Measurements from ENCODE around the gene SPAG16. TPM values are rescaled to one million over a fixed set of nuclear protein-coding genes. Genes with fewer than 3 reads are reported as not detected.
A peak's percentile ranks its signal among the peaks of the same experiment; 100 is the strongest.
"Not testable (repeated sequence)": the region's sequence is repeated elsewhere in the genome, so short reads cannot be mapped to it uniquely, and the experiment has no call there.

SPAG16 gene
- total RNA-seq, 1 donor = 56.1 TPM

DNA sequence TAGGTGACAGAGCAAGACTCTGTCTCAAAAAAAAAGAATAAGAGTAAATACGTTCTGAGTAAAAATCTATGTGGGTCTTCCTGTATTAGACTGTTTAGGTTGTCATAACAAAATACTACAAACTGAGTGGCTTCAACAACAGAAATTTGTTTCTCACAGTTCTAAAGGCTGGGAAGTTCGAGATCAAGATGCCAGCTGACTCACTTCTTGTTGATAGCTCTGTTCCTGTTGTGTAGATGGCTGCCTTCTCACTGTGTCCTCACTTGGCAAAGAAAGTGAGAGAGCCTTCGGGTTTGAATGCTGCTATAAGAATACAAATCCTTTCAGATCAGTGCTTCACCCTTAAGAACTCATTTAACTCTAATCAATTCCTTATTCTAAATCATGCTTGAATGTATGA is 696.6 kb downstream of the SPAG16 start:
- DNase-seq (ENCODE audit: low read depth) = no peak
- TF ChIP-seq, protein P1, sequence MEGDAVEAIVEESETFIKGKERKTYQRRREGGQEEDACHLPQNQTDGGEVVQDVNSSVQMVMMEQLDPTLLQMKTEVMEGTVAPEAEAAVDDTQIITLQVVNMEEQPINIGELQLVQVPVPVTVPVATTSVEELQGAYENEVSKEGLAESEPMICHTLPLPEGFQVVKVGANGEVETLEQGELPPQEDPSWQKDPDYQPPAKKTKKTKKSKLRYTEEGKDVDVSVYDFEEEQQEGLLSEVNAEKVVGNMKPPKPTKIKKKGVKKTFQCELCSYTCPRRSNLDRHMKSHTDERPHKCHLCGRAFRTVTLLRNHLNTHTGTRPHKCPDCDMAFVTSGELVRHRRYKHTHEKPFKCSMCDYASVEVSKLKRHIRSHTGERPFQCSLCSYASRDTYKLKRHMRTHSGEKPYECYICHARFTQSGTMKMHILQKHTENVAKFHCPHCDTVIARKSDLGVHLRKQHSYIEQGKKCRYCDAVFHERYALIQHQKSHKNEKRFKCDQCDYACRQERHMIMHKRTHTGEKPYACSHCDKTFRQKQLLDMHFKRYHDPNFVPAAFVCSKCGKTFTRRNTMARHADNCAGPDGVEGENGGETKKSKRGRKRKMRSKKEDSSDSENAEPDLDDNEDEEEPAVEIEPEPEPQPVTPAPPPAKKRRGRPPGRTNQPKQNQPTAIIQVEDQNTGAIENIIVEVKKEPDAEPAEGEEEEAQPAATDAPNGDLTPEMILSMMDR (IDR thresholded peaks at IDR 0.05; ENCODE audit: insufficient read depth, low read depth, low read length) = no peak
- H3K4me3 ChIP-seq (ENCODE audit: low read depth, low read length) = no peak overlapping the region

DNA sequence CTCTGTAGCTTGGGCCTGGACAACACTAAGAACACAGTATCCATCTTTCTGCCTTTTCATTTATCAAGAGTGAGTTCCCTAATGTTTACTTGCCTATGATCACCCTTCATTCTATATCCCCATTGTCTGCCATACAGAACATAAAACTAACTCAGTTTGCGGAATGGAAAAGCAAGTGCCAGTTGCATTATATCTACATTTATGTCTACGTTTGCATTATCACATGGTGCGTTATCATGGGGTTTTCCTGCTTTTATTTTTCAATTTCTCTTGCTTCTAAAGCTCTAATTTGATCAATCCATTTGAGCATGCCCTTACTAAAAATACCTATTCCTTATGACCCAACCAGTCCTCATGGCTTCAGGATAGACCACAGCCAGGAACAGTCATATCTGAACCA is 704.9 kb downstream of the SPAG16 start:
- TF ChIP-seq, protein P1 (IDR thresholded peaks at IDR 0.05; ENCODE audit: insufficient read depth, low read depth, low read length) = no peak
- DNase-seq (ENCODE audit: low read depth) = no peak
- no peak overlapping the region for H3K4me3 ChIP-seq (ENCODE audit: low read depth, low read length)

DNA sequence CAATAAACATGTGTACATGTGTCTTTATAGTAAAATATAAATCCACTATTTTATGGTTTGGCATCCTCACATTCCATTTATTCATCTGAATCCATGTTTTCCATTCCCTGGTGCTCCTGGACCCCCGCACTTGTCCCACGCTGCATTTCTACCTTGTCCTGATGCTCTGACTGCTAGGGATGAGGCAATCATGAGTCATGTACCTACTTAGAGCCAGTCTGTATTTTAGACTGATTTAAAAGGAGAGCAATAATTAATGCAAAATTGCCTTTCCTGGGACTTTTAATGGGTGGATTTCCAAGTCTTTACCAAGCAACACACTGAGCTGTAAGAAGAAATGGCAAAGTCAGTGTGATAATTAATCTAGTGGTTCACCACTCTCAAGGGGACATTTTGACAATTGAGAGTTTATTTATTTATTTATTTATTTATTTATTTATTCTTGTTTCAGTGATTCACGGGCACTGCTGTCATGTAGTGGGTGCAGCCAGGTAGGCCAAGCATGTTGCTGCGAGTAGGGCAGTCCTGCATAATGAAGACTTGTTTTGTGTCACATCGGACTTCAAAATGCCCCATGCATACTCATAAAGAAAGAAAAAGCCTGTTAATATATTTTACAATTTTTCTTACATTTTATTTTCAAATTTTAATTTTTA is 707.3 kb downstream of the SPAG16 start:
- DNase-seq (ENCODE audit: low read depth) = no peak
- TF ChIP-seq, protein P1 (IDR thresholded peaks at IDR 0.05; ENCODE audit: insufficient read depth, low read depth, low read length) = no peak
- H3K4me3 ChIP-seq (ENCODE audit: low read depth, low read length) = no peak overlapping the region

DNA sequence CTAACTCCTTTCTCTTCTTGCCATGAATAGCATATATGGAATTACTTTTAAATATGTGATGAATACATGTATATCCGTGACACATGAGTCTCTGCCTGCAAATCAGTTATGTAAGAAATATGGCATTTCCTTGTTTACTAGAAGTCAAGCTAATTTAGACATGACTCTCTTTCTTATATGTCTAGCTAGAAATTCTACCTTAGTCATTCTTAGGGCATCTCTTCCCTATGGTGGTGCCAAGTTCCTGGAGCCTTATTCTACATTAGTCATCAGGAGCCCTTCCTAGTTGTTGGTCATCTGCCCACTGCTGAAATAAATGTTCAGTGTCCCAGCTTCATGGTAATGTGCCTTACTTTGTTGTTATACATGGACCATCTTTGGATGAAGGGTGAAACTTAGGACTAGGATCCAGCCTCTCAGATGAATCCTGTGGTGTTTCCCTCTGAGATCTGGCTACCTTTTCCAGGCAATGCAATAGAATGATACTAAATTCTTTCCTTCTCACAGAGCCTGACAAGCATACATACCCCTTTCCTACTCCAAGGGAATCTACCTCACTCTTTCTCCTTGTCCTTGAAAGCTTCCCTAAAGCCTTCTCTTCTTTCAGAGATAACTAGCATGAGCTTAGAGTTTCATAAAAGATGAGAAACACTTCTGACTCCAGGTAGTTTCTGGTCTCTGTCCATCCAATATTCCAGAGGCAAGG is 711.3 kb downstream of the SPAG16 start:
- H3K4me3 ChIP-seq (ENCODE audit: low read depth, low read length) = no peak overlapping the region
- TF ChIP-seq, protein P1 (IDR thresholded peaks at IDR 0.05; ENCODE audit: insufficient read depth, low read depth, low read length) = no peak
- peak; percentile 13 for DNase-seq (ENCODE audit: low read depth)

DNA sequence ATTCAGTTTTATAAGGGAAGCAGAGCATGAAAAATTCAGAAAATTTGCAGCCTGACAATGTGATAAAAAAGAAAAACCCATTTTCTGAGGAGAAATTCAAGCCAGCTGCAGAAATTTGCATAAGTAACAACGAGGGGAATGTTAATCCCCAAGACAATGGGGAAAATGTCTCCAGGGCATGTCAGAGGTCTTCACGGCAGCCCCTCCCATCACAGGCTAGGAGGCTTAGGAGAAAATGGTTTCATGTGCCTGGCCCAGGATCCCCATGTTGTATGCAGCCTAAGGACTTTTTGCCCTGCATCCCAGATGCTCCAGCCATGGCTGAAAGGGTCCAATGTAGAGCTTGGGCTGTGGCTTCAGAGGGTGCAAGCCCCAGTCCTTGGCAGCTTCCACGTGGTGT is 714.7 kb downstream of the SPAG16 start:
- not testable (repeated sequence) for DNase-seq (ENCODE audit: low read depth); H3K4me3 ChIP-seq (ENCODE audit: low read depth, low read length)

- no peak overlapping the region for H3K4me3 ChIP-seq (ENCODE audit: low read depth, low read length)
- TF ChIP-seq, protein P1 (IDR thresholded peaks at IDR 0.05; ENCODE audit: insufficient read depth, low read depth, low read length) = no peak
- no peak for DNase-seq (ENCODE audit: low read depth)
Measured at GRCh38 chr2:214004463-214004862, 720.2 kb downstream of the SPAG16 start.

DNA sequence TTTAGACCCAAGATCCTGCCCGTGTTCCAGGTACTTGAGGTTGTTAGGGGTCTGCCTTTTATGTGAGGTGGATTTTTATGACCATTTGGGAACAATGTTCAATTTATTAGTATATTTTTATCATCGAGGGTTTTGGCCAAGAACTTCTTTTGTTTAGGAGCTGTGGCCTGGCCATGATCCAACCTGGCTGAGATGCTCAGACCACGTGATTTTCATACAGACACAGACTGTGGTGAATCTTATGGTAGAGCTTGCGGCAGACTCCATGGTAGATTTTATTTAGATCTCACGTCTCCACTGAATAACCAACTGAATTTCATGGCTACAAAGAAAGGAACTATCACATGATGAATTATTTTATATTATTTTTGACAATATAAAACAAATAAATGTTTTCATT is 721.1 kb downstream of the SPAG16 start:
- TF ChIP-seq, protein P1 (IDR thresholded peaks at IDR 0.05; ENCODE audit: insufficient read depth, low read depth, low read length) = no peak
- no peak overlapping the region for H3K4me3 ChIP-seq (ENCODE audit: low read depth, low read length)
- peak; percentile 2 for DNase-seq (ENCODE audit: low read depth)

Data from fibroblast of villous mesenchyme (primary cell).